Hematopoietic multipotent progenitor cell treated with erythropoietin and hydrocortisone succinate and interleukin-3 and kit ligand, for 17 days (in vitro differentiated cells): ENCODE results near the gene TPTE.
"Not testable (repeated sequence)": the region's sequence is repeated elsewhere in the genome, so short reads cannot be mapped to it uniquely, and the experiment has no call there.

ENCODE experiments used
- DNase-seq: peaks from one replicate; pipeline ENCODE4 v3.0.0-alpha.2; 2015; ENCODE audit warnings: low spot score

The TPTE gene

DNA sequence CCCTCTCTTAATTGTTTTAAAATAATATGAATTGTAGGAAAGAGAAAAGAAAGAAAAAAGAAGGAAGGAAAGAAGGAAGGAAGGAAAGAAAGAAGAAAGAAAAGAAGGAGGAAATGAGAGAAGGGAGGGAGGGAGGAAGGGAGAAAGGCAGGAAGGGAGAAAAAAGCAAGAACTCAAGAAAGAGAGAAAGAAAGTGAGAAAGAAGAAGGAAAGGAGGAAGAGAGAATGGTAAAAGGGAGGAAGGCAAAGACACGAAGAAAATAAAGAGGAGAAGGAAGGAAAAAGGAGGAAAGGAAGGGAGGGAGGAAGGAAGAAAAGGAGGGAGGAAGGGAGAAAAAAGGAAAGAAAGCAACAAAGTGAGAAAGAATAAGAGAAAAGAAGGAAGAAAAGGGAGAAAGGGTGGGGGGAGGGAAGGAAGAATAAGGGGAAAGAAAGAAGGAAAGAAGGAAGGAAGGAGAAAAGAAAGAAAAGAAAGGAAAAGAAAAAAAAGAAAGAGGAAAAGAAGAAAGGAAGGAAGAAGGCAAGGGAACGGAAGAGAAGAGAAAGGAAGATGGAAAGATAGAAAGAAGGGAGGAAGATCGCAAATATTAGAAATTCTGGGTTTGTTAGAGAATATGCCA, 95.9 kb downstream of the TPTE start:
- DNase-seq, result not testable (repeated sequence)

GRCh38 chr21:10627316-10627863, 106.0 kb downstream of the TPTE start:
- DNase-seq, result no peak

GRCh38 chr21:10629239-10629638, 107.9 kb downstream of the TPTE start:
- DNase-seq, result not testable (repeated sequence)

DNA sequence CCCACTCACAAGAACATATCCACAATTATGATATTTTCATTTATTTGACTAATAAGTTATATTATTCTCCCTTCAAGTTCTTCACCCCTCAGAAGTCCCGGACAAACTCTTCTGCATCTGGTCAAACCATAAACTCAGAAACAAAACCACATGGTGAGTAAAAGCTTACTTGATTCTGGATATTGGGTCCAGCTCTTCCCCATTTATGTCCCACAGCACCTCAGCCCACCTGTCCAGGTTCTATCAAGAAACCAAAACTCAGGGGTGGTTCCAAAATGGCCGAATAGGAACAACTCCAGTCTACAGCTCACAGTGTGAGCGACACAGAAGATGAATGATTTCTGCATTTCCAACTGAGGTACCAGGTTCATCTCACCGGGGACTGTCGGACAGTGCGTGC, 109.4 kb downstream of the TPTE start:
- not testable (repeated sequence) for DNase-seq

DNA sequence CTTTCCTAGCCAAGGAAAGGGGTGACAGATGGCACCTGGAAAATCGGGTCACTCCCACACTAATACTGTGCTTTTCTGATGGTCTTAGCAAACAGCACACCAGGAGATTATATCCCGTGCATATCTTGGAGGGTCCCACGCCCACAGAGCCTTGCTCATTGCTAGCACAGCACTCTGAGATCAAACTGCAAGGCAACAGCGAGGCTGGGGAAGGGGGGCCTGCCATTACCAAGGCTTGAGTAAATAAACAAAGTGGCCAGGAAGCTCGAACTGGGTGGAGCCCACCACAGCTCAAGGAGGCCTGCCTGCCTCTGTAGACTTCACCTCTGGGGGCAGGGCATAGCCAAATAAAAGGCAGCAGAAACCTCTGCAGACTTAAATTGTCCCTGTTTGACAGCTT, 109.9 kb downstream of the TPTE start:
- not testable (repeated sequence) for DNase-seq

DNA sequence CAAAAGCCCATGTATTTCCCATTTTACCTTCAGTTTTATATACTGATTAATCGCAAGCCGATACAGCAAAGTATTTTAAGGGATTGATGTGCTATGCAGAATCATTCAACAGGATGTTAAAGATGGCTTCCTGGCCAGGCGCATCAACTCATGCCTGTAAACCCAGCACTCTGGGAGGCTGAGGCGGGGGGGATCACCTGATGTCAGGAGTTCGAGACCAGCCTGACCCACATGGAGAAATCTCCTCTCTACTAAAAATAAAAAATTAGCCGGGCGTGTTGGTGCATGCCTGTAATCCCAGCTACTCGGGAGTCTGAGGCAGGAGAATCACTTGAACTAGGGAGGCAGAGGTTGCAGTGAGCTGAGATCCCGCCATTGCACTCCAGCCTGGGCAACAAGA, 116.8 kb downstream of the TPTE start:
- not testable (repeated sequence) for DNase-seq

DNA sequence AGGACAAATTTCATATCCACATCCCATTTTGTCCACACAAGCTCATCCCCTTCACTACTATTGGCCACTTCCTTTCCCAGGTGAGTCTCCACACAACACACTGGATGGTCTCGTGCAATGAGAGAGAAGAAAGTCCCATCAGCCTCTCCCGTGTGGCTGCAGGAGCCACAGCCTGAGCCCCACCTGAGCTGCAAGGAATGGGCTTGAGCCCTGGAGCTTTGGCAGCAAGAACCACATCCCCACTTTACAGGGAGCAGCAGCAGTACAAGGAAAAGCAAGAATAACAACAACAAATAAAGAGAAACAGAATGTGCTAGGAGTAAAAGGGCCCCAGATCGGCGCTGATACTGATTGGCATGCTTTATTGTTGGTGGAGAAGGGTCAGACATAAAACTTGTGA, 117.7 kb downstream of the TPTE start:
- DNase-seq, result no peak

GRCh38 chr21:10639746-10640145, 118.4 kb downstream of the TPTE start:
- DNase-seq, result not testable (repeated sequence)

- DNase-seq, result no peak
Measured at GRCh38 chr21:10640446-10640845, 119.1 kb downstream of the TPTE start.

GRCh38 chr21:10641107-10641506, 119.7 kb downstream of the TPTE start:
- DNase-seq, result no peak

- DNase-seq, result not testable (repeated sequence)
Measured at GRCh38 chr21:10645667-10646066, 124.3 kb downstream of the TPTE start.

- DNase-seq, result not testable (repeated sequence)
Measured at GRCh38 chr21:10649350-10650149, 128.2 kb downstream of the TPTE start.

DNA sequence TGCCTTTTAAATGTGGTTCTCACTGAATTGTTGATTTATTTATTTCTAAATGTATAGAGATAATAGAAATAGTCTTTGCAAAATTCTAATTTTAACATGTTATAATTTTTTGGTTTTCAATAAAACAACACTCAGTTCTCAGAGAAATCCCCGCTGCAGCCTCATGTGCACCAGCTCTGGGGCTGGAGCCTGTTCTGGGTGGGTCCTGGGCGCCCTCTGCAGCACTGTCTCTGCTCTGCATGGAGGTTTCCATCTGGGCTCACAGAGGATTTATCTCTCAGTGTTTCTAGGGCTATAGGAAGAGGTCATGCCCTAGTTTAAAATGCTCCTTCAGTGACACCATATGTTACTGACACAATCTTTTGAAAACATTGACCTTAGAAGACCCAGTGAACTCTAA, 128.9 kb downstream of the TPTE start:
- not testable (repeated sequence) for DNase-seq
